GM12873 (cell line): Measurements from ENCODE around the gene ZFYVE19.

Source experiments
- CTCF ChIP-seq: IDR thresholded peaks from 2 replicates; pipeline ENCODE4 v1.5.1; 2012; ENCODE audit warnings: low read depth, mild to moderate bottlenecking, moderate library complexity, low read length, control low read depth; ENCODE audit not compliant: insufficient read depth; ENCODE audit errors: missing control alignments

ZFYVE19 gene

GRCh38 chr15:40823572-40824343 is 16.9 kb downstream of the ZFYVE19 start:
- no peak for TF ChIP-seq CTCF

- no peak for TF ChIP-seq CTCF
Observed at GRCh38 chr15:40825661-40826422, 19.0 kb downstream of the ZFYVE19 start.

- no peak for TF ChIP-seq CTCF
Observed at GRCh38 chr15:40826423-40827075, 19.7 kb downstream of the ZFYVE19 start.

- no peak for TF ChIP-seq CTCF
Observed at GRCh38 chr15:40828447-40829036, 21.7 kb downstream of the ZFYVE19 start, which contains the start of gene PPP1R14D. PPP1R14D (minus strand) TSS chr15:40828708; CDS start chr15:40828641, 67 bp downstream.

GRCh38 chr15:40829115-40829514 is 22.2 kb downstream of the ZFYVE19 start:
- no peak for TF ChIP-seq CTCF

- no peak for TF ChIP-seq CTCF
Observed at GRCh38 chr15:40830884-40831283, 24.0 kb downstream of the ZFYVE19 start.
